NB4 (cell line): ENCODE data around the gene LILRA5.
A peak's percentile ranks its signal among the peaks of the same experiment; 100 is the strongest.

Source experiments
- DNase-seq: peaks from one replicate; pipeline ENCODE4 v3.0.0; 2010; ENCODE audit warnings: low read depth
- H3K4me3 ChIP-seq: one replicate; pipeline ENCODE4 v1.5.1; 2011; ENCODE audit warnings: mild to moderate bottlenecking, low read depth, low read length, moderate library complexity
- MYC ChIP-seq: IDR thresholded peaks from 2 replicates; pipeline ENCODE4 v1.6.1; 2011; ENCODE audit warnings: low read depth, low read length
- POLR2A ChIP-seq: IDR thresholded peaks from 2 replicates; pipeline ENCODE4 v1.6.1; 2011; ENCODE audit warnings: mild to moderate bottlenecking; ENCODE audit not compliant: insufficient read length; ENCODE audit errors: extremely low read depth
- TF ChIP-seq, protein P1 (sequence below): IDR thresholded peaks from 2 replicates; pipeline ENCODE4 v1.6.1; 2011; ENCODE audit warnings: low read depth, low read length
- TF ChIP-seq, protein P2 (sequence below): IDR thresholded peaks from one replicate; pipeline ENCODE4 v1.5.1; 2012; ENCODE audit warnings: low read depth, low read length

LILRA5 gene

DNA sequence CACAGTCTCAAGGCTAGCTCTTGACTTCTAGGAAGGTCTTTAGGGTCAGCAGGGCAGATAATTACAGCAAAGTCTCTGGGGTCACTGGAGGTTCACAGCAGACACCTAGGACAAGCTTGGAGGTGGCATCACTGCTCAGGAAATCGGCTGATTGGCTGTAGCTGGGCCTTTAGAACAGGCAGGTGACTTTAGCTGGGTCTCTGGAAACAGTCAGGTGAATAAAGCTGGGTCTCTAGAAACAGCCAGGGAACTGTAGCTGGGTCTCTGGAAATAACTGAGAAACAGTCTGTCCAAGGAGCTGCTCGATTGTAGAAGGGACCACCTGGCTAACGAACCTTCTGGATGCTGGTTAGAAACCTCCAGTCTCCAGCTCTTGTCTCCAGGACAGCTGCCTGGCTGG lies 41.8 kb upstream of the LILRA5 start:
- TF ChIP-seq, protein P1, sequence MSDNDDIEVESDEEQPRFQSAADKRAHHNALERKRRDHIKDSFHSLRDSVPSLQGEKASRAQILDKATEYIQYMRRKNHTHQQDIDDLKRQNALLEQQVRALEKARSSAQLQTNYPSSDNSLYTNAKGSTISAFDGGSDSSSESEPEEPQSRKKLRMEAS, result no peak
- TF ChIP-seq, protein P2, sequence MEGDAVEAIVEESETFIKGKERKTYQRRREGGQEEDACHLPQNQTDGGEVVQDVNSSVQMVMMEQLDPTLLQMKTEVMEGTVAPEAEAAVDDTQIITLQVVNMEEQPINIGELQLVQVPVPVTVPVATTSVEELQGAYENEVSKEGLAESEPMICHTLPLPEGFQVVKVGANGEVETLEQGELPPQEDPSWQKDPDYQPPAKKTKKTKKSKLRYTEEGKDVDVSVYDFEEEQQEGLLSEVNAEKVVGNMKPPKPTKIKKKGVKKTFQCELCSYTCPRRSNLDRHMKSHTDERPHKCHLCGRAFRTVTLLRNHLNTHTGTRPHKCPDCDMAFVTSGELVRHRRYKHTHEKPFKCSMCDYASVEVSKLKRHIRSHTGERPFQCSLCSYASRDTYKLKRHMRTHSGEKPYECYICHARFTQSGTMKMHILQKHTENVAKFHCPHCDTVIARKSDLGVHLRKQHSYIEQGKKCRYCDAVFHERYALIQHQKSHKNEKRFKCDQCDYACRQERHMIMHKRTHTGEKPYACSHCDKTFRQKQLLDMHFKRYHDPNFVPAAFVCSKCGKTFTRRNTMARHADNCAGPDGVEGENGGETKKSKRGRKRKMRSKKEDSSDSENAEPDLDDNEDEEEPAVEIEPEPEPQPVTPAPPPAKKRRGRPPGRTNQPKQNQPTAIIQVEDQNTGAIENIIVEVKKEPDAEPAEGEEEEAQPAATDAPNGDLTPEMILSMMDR, result no peak
- TF ChIP-seq POLR2A, result no peak
- TF ChIP-seq MYC, result no peak
- no peak for DNase-seq
- no peak overlapping the region for H3K4me3 ChIP-seq

DNA sequence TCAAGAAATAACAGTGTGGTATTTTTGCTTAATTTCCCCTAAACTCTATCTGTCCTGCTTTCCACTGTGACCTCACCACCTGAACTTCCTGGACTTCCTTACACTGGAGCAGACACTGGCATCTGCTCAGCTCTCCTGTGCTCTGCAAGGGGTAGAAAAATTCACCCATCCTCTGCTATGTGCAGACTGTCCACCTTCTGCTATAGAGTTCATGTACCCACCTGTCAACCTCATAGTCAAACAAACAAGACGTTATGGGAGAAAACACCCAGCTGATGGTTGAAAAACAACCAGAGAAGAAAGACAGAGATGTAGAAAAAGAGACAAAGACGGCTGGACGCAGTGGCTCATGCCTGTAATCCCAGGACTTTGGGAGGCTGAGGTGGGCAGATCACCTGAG lies 39.6 kb upstream of the LILRA5 start:
- no peak for DNase-seq
- no peak overlapping the region for H3K4me3 ChIP-seq
- TF ChIP-seq, protein P1, result no peak
- no peak for TF ChIP-seq MYC
- TF ChIP-seq, protein P2, result no peak
- TF ChIP-seq POLR2A, result no peak

DNA sequence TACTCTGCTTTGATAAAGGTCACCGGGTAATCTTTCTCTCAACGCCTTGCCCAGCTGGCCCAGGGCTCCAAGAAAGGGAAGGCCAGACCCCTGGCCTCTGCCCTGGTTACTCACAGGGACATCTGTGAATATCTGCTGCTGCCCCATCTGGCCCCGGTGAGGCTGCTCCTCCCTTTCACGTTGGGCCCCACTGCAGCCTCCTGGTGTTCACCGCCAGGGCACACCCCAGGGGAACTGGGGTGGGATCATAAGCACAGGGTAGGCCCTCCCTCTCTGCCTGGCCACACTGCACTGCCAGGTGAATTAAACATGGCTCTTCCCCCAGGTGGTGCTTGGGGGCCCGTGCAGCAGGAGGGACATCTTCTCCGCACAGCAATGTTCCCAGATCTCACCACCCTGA lies 39.1 kb upstream of the LILRA5 start:
- no peak overlapping the region for H3K4me3 ChIP-seq
- TF ChIP-seq, protein P1, result no peak
- TF ChIP-seq MYC, result no peak
- TF ChIP-seq, protein P2, result no peak
- TF ChIP-seq POLR2A, result no peak
- no peak for DNase-seq

DNA sequence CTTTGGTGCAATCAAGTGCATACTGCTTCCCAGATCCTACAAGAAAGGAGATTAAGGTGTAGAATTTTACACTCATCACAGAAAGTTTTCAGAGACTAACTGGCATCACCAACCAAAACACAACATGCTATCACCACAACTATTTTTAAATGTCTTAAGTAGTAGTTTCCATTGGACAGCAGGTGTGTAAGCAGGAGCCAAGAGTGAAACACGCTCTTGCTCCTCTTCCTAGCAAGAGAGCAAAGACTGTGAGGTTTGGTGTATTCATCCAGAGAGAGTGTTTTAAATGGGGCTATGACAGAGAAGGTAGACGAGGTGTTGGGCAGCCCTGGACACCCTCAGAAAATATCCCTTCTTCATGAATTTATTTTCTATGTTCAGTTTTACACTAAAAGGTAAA lies 38.5 kb upstream of the LILRA5 start:
- no peak for TF ChIP-seq POLR2A
- TF ChIP-seq MYC, result no peak
- TF ChIP-seq, protein P1, result no peak
- no peak overlapping the region for H3K4me3 ChIP-seq
- no peak for DNase-seq

DNA sequence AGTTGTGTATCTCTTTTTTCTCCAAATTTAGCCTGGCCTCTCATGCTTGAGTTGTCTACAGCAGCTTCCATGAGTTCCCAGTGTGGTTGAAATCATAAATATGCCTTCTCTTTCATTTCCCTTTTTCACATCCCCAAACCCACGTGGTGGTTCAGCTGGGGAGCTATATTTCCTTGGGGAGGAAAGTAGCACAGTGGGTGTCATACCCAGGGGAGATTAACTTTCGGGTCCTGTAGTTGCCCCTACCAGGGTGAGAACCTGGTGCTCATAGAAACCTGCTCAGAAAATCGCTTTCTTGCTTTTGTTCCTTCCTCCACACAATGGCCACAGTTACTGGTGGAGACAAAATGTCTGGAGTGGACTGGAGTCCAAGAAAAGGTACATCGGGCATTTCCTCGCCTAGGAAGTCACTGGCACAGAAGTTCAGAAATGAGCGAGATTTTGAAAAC lies 33.0 kb upstream of the LILRA5 start:
- TF ChIP-seq, protein P1, result 0 out of 2 replicates have a peak, but pooled peaks have one; percentile 43
- TF ChIP-seq, protein P2, result no peak
- peak; percentile 75 for DNase-seq
- H3K4me3 ChIP-seq, result no peak overlapping the region

DNA sequence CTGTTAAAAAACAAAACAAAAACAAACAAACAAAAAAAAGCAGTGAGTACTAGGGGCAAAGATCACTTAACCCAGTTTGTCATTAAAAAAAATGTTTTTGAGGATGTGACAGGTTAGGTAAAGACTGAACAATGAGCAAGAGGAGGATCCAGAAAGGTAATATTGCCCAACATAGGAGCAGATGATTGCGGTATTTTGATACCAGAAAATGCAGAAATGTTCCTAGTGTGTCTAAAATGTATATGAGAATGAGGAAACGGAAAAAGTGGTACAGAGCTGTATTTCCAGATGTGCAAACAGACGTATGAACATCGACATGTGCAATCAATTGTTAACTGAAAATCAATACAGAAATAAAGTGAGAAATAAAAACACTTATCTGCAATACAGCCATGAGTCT lies 30.9 kb upstream of the LILRA5 start:
- TF ChIP-seq, protein P2, result no peak
- TF ChIP-seq POLR2A (no peak), MYC (no peak)
- TF ChIP-seq, protein P1, result no peak
- H3K4me3 ChIP-seq, result no peak overlapping the region
- no peak for DNase-seq
